GM12875 (cell line): ENCODE results near the gene AKNA.

Experiments used
- H3K4me3 ChIP-seq: one replicate; pipeline ENCODE4 v1.5.1; 2011; ENCODE audit warnings: low read depth, low read length, control low read depth
- CTCF ChIP-seq: IDR thresholded peaks from 2 replicates; pipeline ENCODE4 v1.5.1; 2011; ENCODE audit warnings: low read depth, mild to moderate bottlenecking, control low read depth, inconsistent platforms, low read length, moderate library complexity, borderline replicate concordance; ENCODE audit not compliant: insufficient read depth

AKNA gene

GRCh38 chr9:114344692-114345091, 43.1 kb downstream of the AKNA start:
- H3K4me3 ChIP-seq, result no peak overlapping the region
- no peak for TF ChIP-seq CTCF

GRCh38 chr9:114344188-114344566, 43.6 kb downstream of the AKNA start:
- no peak for TF ChIP-seq CTCF
- H3K4me3 ChIP-seq, result no peak overlapping the region

GRCh38 chr9:114343471-114344187, 44.2 kb downstream of the AKNA start:
- TF ChIP-seq CTCF, result no peak

GRCh38 chr9:114342755-114343440, 44.9 kb downstream of the AKNA start:
- H3K4me3 ChIP-seq, result no peak overlapping the region
- TF ChIP-seq CTCF, result no peak

More at GRCh38 chr9:114343471-114344187, 44.2 kb downstream of the AKNA start:
- no peak overlapping the region for H3K4me3 ChIP-seq

- H3K4me3 ChIP-seq, result no peak overlapping the region
- TF ChIP-seq CTCF, result no peak
Observed at GRCh38 chr9:114341991-114342390, 45.8 kb downstream of the AKNA start.

GRCh38 chr9:114341152-114341830, 46.5 kb downstream of the AKNA start:
- H3K4me3 ChIP-seq, result no peak overlapping the region
- TF ChIP-seq CTCF, result no peak
